ENCODE results near the gene PPDPF.

DNA sequence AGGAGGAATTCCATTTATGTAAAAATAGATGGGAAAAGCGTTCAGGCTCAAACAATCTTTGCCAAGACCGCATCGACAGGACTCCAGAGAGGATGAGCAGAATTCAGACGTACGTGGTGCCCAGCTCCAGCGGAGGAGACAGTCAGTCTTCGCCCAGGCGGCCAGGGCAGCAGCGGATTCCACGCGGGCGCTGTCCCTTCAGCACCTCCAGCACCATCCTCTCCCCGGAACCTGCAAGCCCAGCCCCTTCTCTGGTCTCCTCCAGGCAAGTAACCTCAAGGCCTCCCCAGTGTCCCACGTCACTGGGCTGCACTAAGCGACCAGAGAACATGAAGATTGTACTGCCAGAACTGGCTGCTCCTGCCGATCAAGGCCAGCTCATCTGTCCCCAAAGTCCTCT, 45.4 kb upstream of the PPDPF start:
- no peak for TF ChIP-seq POLR2A (IDR thresholded peaks at IDR 0.05)
- no peak for TF ChIP-seq CTCF (IDR thresholded peaks at IDR 0.05)

Data from testis (tissue), 2 donors.